ENCODE measurements around the gene MARCHF2.

DNA sequence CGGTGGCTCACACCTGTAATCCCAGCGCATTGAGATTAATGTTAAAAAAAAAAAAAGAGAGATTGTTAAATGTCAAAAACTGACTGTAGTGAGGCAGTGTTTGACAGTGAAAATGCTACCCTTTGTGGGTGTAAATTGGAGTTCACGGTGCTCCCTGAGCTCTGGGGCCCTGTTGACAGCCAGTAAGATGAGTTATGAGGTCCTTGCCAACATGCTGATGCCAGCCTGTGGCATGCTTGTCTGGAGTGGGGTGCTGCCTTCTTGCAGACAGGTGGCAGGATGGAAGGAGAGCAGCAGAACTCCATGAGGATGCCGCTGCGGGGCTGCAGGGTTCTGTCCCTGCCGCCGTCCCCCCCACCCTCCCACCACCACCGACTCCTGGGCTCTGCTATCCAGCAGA lies 63.4 kb downstream of the MARCHF2 start:
- TF ChIP-seq CTCF (IDR thresholded peaks at IDR 0.05) (no peak), POLR2AphosphoS5 (IDR thresholded peaks at IDR 0.05; ENCODE audit: insufficient read depth in 1 of 2, low read depth in 1 of 2) (no peak)

Measured in vagina (tissue), 2 donors.